Measurements from ENCODE around the gene CCDC134.

The CCDC134 gene

DNA sequence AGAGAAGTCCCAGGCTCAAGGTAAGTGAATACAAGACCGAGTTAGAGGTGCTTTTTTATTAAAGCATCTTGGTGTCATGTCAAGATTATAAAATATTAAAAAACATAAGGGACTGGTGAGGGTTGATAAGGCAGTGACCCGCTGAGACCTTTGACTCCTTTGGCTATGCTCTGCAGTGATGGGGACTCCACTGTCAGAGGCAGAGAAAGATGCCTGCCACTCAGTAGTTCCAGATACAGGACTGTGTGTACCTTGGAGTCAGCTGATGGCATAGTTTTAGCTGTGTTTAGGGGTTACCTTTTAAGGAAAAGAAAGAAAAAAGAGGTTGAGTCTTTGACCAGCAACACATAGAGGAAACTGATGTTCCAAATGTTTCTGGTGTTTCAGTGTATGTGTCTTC lies 73.6 kb downstream of the CCDC134 start (continued):
- TF ChIP-seq, protein P1, sequence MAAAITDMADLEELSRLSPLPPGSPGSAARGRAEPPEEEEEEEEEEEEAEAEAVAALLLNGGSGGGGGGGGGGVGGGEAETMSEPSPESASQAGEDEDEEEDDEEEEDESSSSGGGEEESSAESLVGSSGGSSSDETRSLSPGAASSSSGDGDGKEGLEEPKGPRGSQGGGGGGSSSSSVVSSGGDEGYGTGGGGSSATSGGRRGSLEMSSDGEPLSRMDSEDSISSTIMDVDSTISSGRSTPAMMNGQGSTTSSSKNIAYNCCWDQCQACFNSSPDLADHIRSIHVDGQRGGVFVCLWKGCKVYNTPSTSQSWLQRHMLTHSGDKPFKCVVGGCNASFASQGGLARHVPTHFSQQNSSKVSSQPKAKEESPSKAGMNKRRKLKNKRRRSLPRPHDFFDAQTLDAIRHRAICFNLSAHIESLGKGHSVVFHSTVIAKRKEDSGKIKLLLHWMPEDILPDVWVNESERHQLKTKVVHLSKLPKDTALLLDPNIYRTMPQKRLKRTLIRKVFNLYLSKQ (tag by site-specific recombination; IDR thresholded peaks at IDR 0.05; ENCODE audit: borderline replicate concordance), result no peak
- TF ChIP-seq ZNF423 (tag by site-specific recombination; IDR thresholded peaks at IDR 0.05) (no peak), ZSCAN4 (tag by site-specific recombination; IDR thresholded peaks at IDR 0.05) (no peak)

DNA sequence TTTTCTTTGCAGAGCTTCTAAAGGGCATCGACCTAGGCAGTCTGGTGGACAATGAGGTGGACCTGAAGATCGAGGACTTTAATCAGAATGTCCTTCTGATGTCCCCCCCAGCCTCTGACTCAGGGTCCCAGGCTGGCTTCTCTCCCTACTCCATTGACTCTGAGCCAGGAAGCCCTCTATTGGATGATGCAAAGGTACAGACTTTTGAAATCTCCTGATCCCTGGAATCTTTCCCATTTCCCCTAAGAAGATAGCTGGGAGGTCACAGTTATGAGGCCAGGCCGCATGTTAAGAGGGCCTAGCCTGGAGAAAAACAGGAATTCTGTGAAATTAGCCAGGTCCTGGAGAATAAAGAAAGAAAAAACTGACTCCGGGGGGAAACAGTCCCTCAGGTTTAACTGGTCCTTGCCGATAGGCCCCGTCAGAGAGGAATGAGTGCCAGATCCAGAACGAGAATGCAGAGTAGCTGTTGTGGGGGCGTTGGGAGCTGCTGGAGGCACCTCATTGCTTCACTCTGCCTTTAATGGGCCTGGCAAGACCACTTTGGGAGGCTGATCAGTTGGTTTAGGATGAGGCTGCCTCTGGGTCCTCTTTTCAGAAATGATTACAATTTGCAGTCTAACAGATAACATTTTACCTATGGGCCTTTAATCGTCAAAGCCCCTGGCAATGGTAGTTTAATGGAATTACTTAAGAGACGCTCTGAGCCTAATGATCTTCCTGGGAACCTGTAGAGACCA lies 75.2 kb downstream of the CCDC134 start:
- peaks cover 51 to 77% of the 10 kb centered on the region in 2 experiments for H3K36me3 ChIP-seq (ENCODE audit: control insufficient read depth in 2 of 2, insufficient read depth in 1 of 2, low read length in 2 of 2)
- no peak overlapping the region for H3K27ac ChIP-seq (ENCODE audit: extremely low read depth, low read depth, low read length)

More for the DNA sequence above, 75.2 kb downstream of the CCDC134 start:
- H3K4me3 ChIP-seq (ENCODE audit: low read depth, low read length), result no peak overlapping the region
- H3K9me3 ChIP-seq (ENCODE audit: control insufficient read depth, insufficient read depth, low read depth, low read length), result no peaks in the 10 kb centered on the region
- CTCF ChIA-PET, result interaction anchor here (0.7 to 2.2 kb wide), 6 partner anchors 18 to 569 kb away, joined by 3 to 5 read pairs (median 4); no protein-coding TSS in a partner anchor
- POLR2A ChIA-PET, result no interaction called here
- TF ChIP-seq, protein P2, sequence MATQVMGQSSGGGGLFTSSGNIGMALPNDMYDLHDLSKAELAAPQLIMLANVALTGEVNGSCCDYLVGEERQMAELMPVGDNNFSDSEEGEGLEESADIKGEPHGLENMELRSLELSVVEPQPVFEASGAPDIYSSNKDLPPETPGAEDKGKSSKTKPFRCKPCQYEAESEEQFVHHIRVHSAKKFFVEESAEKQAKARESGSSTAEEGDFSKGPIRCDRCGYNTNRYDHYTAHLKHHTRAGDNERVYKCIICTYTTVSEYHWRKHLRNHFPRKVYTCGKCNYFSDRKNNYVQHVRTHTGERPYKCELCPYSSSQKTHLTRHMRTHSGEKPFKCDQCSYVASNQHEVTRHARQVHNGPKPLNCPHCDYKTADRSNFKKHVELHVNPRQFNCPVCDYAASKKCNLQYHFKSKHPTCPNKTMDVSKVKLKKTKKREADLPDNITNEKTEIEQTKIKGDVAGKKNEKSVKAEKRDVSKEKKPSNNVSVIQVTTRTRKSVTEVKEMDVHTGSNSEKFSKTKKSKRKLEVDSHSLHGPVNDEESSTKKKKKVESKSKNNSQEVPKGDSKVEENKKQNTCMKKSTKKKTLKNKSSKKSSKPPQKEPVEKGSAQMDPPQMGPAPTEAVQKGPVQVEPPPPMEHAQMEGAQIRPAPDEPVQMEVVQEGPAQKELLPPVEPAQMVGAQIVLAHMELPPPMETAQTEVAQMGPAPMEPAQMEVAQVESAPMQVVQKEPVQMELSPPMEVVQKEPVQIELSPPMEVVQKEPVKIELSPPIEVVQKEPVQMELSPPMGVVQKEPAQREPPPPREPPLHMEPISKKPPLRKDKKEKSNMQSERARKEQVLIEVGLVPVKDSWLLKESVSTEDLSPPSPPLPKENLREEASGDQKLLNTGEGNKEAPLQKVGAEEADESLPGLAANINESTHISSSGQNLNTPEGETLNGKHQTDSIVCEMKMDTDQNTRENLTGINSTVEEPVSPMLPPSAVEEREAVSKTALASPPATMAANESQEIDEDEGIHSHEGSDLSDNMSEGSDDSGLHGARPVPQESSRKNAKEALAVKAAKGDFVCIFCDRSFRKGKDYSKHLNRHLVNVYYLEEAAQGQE (tag by site-specific recombination; IDR thresholded peaks at IDR 0.05), result no peak
- TF ChIP-seq ZNF792 (tag by site-specific recombination; IDR thresholded peaks at IDR 0.05) (no peak), ZBTB1 (tag by site-specific recombination; IDR thresholded peaks at IDR 0.05) (no peak), ZFP37 (tag by site-specific recombination; IDR thresholded peaks at IDR 0.05) (no peak), ZNF354C (tag by site-specific recombination; IDR thresholded peaks at IDR 0.05; ENCODE audit: borderline replicate concordance, low read depth) (no peak), ZNF341 (tag by site-specific recombination; IDR thresholded peaks at IDR 0.05; ENCODE audit: low read depth) (no peak), ZNF138 (tag by site-specific recombination; IDR thresholded peaks at IDR 0.05; ENCODE audit: borderline replicate concordance) (no peak), ZNF292 (tag by site-specific recombination; IDR thresholded peaks at IDR 0.05; ENCODE audit: borderline replicate concordance, low read depth) (no peak), RBAK (tag by site-specific recombination; IDR thresholded peaks at IDR 0.05) (no peak), ZFHX2 (tag by site-specific recombination; conservative IDR thresholded peaks at IDR 0.05) (no peak), ZNF37A (tag by site-specific recombination; IDR thresholded peaks at IDR 0.05) (no peak), ZBTB21 (tag by site-specific recombination; IDR thresholded peaks at IDR 0.05) (no peak), ZNF169 (tag by site-specific recombination; IDR thresholded peaks at IDR 0.05) (no peak), ZNF530 (tag by site-specific recombination; IDR thresholded peaks at IDR 0.05; ENCODE audit: low read depth) (no peak), ZNF473 (tag by site-specific recombination; IDR thresholded peaks at IDR 0.05) (no peak), MZF1 (tag by site-specific recombination; IDR thresholded peaks at IDR 0.05; ENCODE audit: borderline replicate concordance) (no peak), HOXD13 (CRISPR knock-in tag; IDR thresholded peaks at IDR 0.05; ENCODE audit: borderline replicate concordance) (no peak), ZNF16 (tag by site-specific recombination; IDR thresholded peaks at IDR 0.05; ENCODE audit: low read depth) (no peak)
- TF ChIP-seq, protein P3, sequence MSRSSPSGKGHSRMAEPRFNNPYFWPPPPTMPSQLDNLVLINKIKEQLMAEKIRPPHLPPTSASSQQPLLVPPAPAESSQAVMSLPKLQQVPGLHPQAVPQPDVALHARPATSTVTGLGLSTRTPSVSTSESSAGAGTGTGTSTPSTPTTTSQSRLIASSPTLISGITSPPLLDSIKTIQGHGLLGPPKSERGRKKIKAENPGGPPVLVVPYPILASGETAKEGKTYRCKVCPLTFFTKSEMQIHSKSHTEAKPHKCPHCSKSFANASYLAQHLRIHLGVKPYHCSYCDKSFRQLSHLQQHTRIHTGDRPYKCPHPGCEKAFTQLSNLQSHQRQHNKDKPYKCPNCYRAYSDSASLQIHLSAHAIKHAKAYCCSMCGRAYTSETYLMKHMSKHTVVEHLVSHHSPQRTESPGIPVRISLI (tag by site-specific recombination; IDR thresholded peaks at IDR 0.05), result no peak
- H3K4me1 ChIP-seq (ENCODE audit: control insufficient read depth, insufficient read depth, low read length), result no peaks in the 10 kb centered on the region

Data from HEK293 (cell line).